AG08395 (cell line): ENCODE data around the gene SH2D3A.

ENCODE experiments used
- DNase-seq: peaks from one replicate; pipeline ENCODE4 v3.0.0; 2012; ENCODE audit warnings: mixed read lengths, low spot score

SH2D3A gene

DNA sequence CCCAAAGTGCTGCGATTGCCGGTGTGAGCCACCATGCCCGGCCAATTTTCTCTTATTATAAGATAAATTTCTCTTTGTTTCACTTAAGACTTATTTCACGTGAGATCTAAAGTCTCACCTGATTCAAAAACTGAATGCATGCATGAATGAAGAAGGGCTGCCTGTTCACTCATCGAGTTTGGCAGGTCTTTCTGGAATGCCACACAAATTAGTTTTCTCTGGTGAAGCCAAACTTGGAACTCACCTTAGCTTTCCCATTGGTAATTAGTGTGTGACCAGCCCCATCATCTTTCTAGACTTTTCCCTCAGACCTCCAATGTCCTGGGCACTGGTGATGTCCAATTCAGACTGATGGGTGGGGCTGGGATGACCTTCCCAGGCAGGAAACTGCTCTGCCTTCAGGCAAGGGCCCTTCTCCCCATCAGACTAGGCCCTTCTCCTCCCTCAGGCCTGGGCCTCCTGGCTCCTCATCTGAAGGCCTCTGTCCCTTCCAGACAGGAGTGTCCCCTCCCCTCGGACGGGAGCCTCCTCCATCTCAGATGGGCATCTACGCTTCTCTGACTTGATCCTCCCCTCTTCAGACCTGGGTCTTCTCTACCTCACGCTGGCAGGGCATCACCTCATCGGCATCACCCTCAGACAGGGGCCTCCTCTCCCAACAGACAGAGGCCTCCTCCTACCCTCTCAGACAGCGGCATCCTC is 61.2 kb downstream of the SH2D3A start:
- DNase-seq, result no peak
